ENCODE data around the gene ANKMY1.
"Not testable (repeated sequence)": the region's sequence is repeated elsewhere in the genome, so short reads cannot be mapped to it uniquely, and the experiment has no call there.

DNA sequence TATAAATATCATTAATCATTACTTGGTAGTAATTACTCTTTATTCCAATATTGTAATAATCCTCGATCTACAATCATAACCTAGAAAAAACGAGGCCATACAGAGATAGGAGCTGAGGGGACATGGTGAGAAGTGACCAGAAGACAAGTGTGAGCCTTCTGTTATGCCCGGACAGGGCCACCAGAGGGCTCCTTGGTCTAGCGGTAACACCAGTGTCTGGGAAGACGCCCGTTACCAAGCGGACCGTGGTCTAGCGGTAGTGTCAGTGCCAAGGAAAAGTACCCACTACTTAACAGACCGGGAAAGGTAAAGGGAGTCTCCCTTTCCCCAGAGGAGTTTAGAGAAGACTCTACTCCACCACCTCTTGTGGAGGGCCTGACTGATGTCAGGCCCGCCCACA lies 62.8 kb downstream of the ANKMY1 start:
- not testable (repeated sequence) for TF ChIP-seq POLR2A (IDR thresholded peaks at IDR 0.05; ENCODE audit: low read depth)
- TF ChIP-seq CTCF (IDR thresholded peaks at IDR 0.05): peak in 1 of 3 experiments; percentile 39
